Osteoblast (primary cell): ENCODE measurements around the gene C11orf68. TPM values are rescaled to one million over a fixed set of nuclear protein-coding genes. Genes with fewer than 3 reads are reported as not detected.

Experiments
- DNase-seq: peaks from one replicate; pipeline ENCODE4 v3.0.0; 2011; ENCODE audit warnings: low spot score, mixed read lengths; ENCODE audit not compliant: insufficient read length; ENCODE audit errors: missing footprints
- H2AFZ ChIP-seq: 2 replicates; pipeline ENCODE4 v1.6.0; 2011; ENCODE audit warnings: mild to moderate bottlenecking, low read length
- H3K27ac ChIP-seq: 2 replicates; pipeline ENCODE4 v1.5.1; 2011; ENCODE audit warnings: mild to moderate bottlenecking, low read depth, low read length, moderate library complexity
- H3K27me3 ChIP-seq: 2 replicates; pipeline ENCODE4 v1.6.0; 2012; ENCODE audit warnings: mild to moderate bottlenecking, control low read depth, inconsistent platforms, low read length, moderate library complexity; ENCODE audit not compliant: insufficient read depth
- H3K36me3 ChIP-seq: 2 replicates; pipeline ENCODE4 v1.5.1; 2011; ENCODE audit warnings: mild to moderate bottlenecking, low read length, control low read depth, moderate library complexity; ENCODE audit not compliant: insufficient read depth
- H3K4me1 ChIP-seq: 2 replicates; pipeline ENCODE4 v1.5.1; 2011; ENCODE audit warnings: mild to moderate bottlenecking, low read length, control low read depth, moderate library complexity; ENCODE audit not compliant: insufficient read depth
- H3K4me2 ChIP-seq: 2 replicates; pipeline ENCODE4 v1.6.0; 2011; ENCODE audit warnings: mild to moderate bottlenecking, low read length; ENCODE audit not compliant: insufficient read depth
- H3K4me3 ChIP-seq: fragments of 200-600 bp; sonication (generic); 3 replicates; pipeline ENCODE4 v1.5.1; 2012; ENCODE audit warnings: mild to moderate bottlenecking, low read length, inconsistent platforms; ENCODE audit not compliant: insufficient read depth
- H3K79me2 ChIP-seq: 2 replicates; pipeline ENCODE4 v1.6.0; 2012; ENCODE audit warnings: mild to moderate bottlenecking, low read length, control low read depth, inconsistent platforms; ENCODE audit not compliant: insufficient read depth
- H3K9me3 ChIP-seq: 2 replicates; pipeline ENCODE4 v1.5.1; 2011; ENCODE audit warnings: low read depth, low read length, control low read depth
- H4K20me1 ChIP-seq: 2 replicates; pipeline ENCODE4 v1.6.0; 2012; ENCODE audit warnings: mild to moderate bottlenecking, low read length, control low read depth; ENCODE audit not compliant: insufficient read depth
- CTCF ChIP-seq: IDR thresholded peaks from 2 replicates; pipeline ENCODE4 v1.5.1; 2011; ENCODE audit warnings: mild to moderate bottlenecking, low read depth, low read length, moderate library complexity; ENCODE audit errors: extremely low read depth
- total RNA-seq: library from RNA; depleted of rRNA; stranded (reverse); fragments of >200 nt; gene quantifications from 2 replicates; pipeline ENCODE4 v1.2.3, GENCODE V29; 2012

The C11orf68 gene
- total RNA-seq, 1 donor = 32.9 TPM

GRCh38 chr11:65900125-65900898 is 18.6 kb downstream of the C11orf68 start, which contains the start of gene FOSL1:
Gene FOSL1 (minus strand): TSS chr11:65900388. CDS start chr11:65900339, 49 bp downstream.
- peak; percentile 98 for DNase-seq
- Histone ChIP-seq H3K79me2 (peaks cover 52% of the 10 kb centered on the region), H4K20me1 (peaks cover 21% of the 10 kb centered on the region), H2AFZ (no peak within 1 kb of the TSS), H3K27ac (peak within 1 kb of the TSS; percentile 95), H3K36me3 (peaks cover 26% of the 10 kb centered on the region), H3K4me1 (peaks cover 63% of the 10 kb centered on the region), H3K9me3 (no peaks in the 10 kb centered on the region), H3K4me3 (peak within 1 kb of the TSS; percentile 95), H3K27me3 (no peaks in the 10 kb centered on the region), H3K4me2 (peak within 1 kb of the TSS; percentile 81)
- no peak for TF ChIP-seq CTCF

GRCh38 chr11:65899356-65900124 is 19.3 kb downstream of the C11orf68 start:
- Histone ChIP-seq H3K4me1 (peaks cover 68% of the 10 kb centered on the region), H3K4me3 (peak overlapping the region; percentile 95), H3K27ac (peak overlapping the region; percentile 95), H3K79me2 (peaks cover 59% of the 10 kb centered on the region), H3K4me2 (peak overlapping the region; percentile 81), H4K20me1 (peaks cover 23% of the 10 kb centered on the region), H2AFZ (no peak overlapping the region), H3K36me3 (peaks cover 32% of the 10 kb centered on the region), H3K9me3 (no peaks in the 10 kb centered on the region), H3K27me3 (no peaks in the 10 kb centered on the region)
- peak; percentile 97 for DNase-seq
- no peak for TF ChIP-seq CTCF

- Histone ChIP-seq H3K4me2 (peak overlapping the region; percentile 81), H3K4me3 (peak overlapping the region; percentile 95), H3K36me3 (peaks cover 37% of the 10 kb centered on the region), H2AFZ (no peak overlapping the region), H3K4me1 (peaks cover 71% of the 10 kb centered on the region), H3K79me2 (peaks cover 66% of the 10 kb centered on the region), H3K9me3 (no peaks in the 10 kb centered on the region), H3K27ac (peak overlapping the region; percentile 95), H4K20me1 (peaks cover 30% of the 10 kb centered on the region), H3K27me3 (no peaks in the 10 kb centered on the region)
- no peak for TF ChIP-seq CTCF
- no peak for DNase-seq
Measured at GRCh38 chr11:65898656-65899355, 20.1 kb downstream of the C11orf68 start.
